ENCODE results near the gene F7.

GRCh38 chr13:113092776-113093579 lies 12.6 kb upstream of the F7 start:
- no peak for TF ChIP-seq ZBTB26 (tag by site-specific recombination; optimal IDR thresholded peaks at IDR 0.05)
- TF ChIP-seq REST (tag by site-specific recombination; IDR thresholded peaks at IDR 0.05), result no peak
- TF ChIP-seq CTCF (tag by site-specific recombination; IDR thresholded peaks at IDR 0.05), result no peak
- no peak for TF ChIP-seq TCF7L2 (IDR thresholded peaks at IDR 0.05; ENCODE audit: borderline replicate concordance, low read depth, low read length)
- no peak for TF ChIP-seq ZNF292 (tag by site-specific recombination; IDR thresholded peaks at IDR 0.05; ENCODE audit: borderline replicate concordance, low read depth)
- TF ChIP-seq ZNF16 (tag by site-specific recombination; IDR thresholded peaks at IDR 0.05; ENCODE audit: low read depth), result no peak
- no peak for TF ChIP-seq IKZF3 (tag by site-specific recombination; IDR thresholded peaks at IDR 0.05)

Data from HEK293 (cell line).